Measurements from ENCODE around the gene KPNA4. TPM values are rescaled to one million over a fixed set of nuclear protein-coding genes. Genes with fewer than 3 reads are reported as not detected.

The KPNA4 gene
- total RNA-seq, 4 donors from 2014 or later: 23.0 to 27.7 (median 24.6) TPM

GRCh38 chr3:160544844-160545503, 20.4 kb downstream of the KPNA4 start:
- intact Hi-C loops (cut with DNase I; ENCODE audit: low total_unique reads): no loop called here

GRCh38 chr3:160540551-160540950, 24.8 kb downstream of the KPNA4 start:
- intact Hi-C loops (cut with DNase I; ENCODE audit: low total_unique reads): no loop called here
- no peak overlapping the region for H3K4me3 ChIP-seq (ENCODE audit: low read depth, poor library complexity, severe bottlenecking)
- 71 to 96% methylated on average over 2 of the region's 2 CpGs for WGBS, 2 donors
- no peak for TF ChIP-seq CTCF (IDR thresholded peaks at IDR 0.05)
- no peak for TF ChIP-seq POLR2A (IDR thresholded peaks at IDR 0.05)
- no peak for DNase-seq (ENCODE audit: low spot score in 2 of 2)

More at GRCh38 chr3:160544844-160545503, 20.4 kb downstream of the KPNA4 start:
- no peak for DNase-seq (ENCODE audit: low spot score in 2 of 2)
- no peak for TF ChIP-seq POLR2A (IDR thresholded peaks at IDR 0.05)
- no peak for TF ChIP-seq CTCF (IDR thresholded peaks at IDR 0.05)
- 64 to 76% methylated on average over 2 of the region's 2 CpGs for WGBS, 2 donors
- H3K4me3 ChIP-seq (ENCODE audit: low read depth, poor library complexity, severe bottlenecking): no peak overlapping the region

GRCh38 chr3:160538895-160539294, 26.5 kb downstream of the KPNA4 start:
- DNase-seq (ENCODE audit: low spot score in 2 of 2): no peak
- intact Hi-C loops (cut with DNase I; ENCODE audit: low total_unique reads): no loop called here
- H3K4me3 ChIP-seq (ENCODE audit: low read depth, poor library complexity, severe bottlenecking): no peak overlapping the region
- TF ChIP-seq POLR2A (IDR thresholded peaks at IDR 0.05) (no peak), CTCF (IDR thresholded peaks at IDR 0.05) (no peak)

- TF ChIP-seq POLR2A (IDR thresholded peaks at IDR 0.05): no peak
- TF ChIP-seq CTCF (IDR thresholded peaks at IDR 0.05): no peak
- H3K4me3 ChIP-seq (ENCODE audit: low read depth, poor library complexity, severe bottlenecking): no peak overlapping the region
- intact Hi-C loops (cut with DNase I; ENCODE audit: low total_unique reads): no loop called here
- DNase-seq (ENCODE audit: low spot score in 2 of 2): no peak
- 93% methylated on average over 1 of the region's 1 CpG for WGBS, 2 donors
Observed at GRCh38 chr3:160537729-160538128, 27.6 kb downstream of the KPNA4 start.

GRCh38 chr3:160532371-160532770, 33.0 kb downstream of the KPNA4 start:
- intact Hi-C loops (cut with DNase I; ENCODE audit: low total_unique reads): no loop called here

More at GRCh38 chr3:160532371-160532770, 33.0 kb downstream of the KPNA4 start:
- H3K4me3 ChIP-seq (ENCODE audit: low read depth, poor library complexity, severe bottlenecking): no peak overlapping the region
- no peak for DNase-seq (ENCODE audit: low spot score in 2 of 2)
- TF ChIP-seq CTCF (IDR thresholded peaks at IDR 0.05): no peak
- no peak for TF ChIP-seq POLR2A (IDR thresholded peaks at IDR 0.05)
